HFFc6 (cell line): Measurements from ENCODE around the gene EPB41L2. TPM values are rescaled to one million over a fixed set of nuclear protein-coding genes. Genes with fewer than 3 reads are reported as not detected.
"Not testable (repeated sequence)": the region's sequence is repeated elsewhere in the genome, so short reads cannot be mapped to it uniquely, and the experiment has no call there.

Source experiments
- DNase-seq: peaks from one replicate; pipeline ENCODE4 v3.0.0-alpha.2; 2018
- H3K27ac Mint-ChIP-seq: 2 replicates; pipeline ENCODE4 v1.8.0; 2020; ENCODE audit warnings: mild to moderate bottlenecking, mixed read lengths
- H3K27me3 Mint-ChIP-seq: 2 replicates; pipeline ENCODE4 v1.8.0; 2021; ENCODE audit warnings: mild to moderate bottlenecking, moderate library complexity, mixed read lengths; ENCODE audit not compliant: insufficient read depth
- H3K36me3 Mint-ChIP-seq: 2 replicates; pipeline ENCODE4 v1.8.0; 2021; ENCODE audit warnings: low read depth, mixed read lengths
- H3K4me1 Mint-ChIP-seq: 2 replicates; pipeline ENCODE4 v1.8.0; 2020; ENCODE audit warnings: low read depth, mixed read lengths
- H3K4me3 Mint-ChIP-seq: 2 replicates; pipeline ENCODE4 v1.8.0; 2020; ENCODE audit warnings: mild to moderate bottlenecking, moderate library complexity, mixed read lengths
- H3K9me3 Mint-ChIP-seq: 2 replicates; pipeline ENCODE4 v1.8.0; 2020; ENCODE audit warnings: mild to moderate bottlenecking, mixed read lengths
- total RNA-seq, 6 experiments: library from RNA; stranded (reverse); fragmentation: NEBNext Ultra II Directional; extraction: Animal tissue kit (Norgen Biotek cat#: 25700); gene quantifications; 2 replicates in 1 of 6; 3 replicates in 5 of 6; pipeline ENCODE4 v1.2.3, GENCODE V29; 2021
- TF ChIP-seq, protein P1 (sequence below): fragments of 200-600 bp; sonication (generic); IDR thresholded peaks from 2 replicates; pipeline ENCODE4 v1.5.0; 2021; ENCODE audit warnings: antibody characterized with exemption, mild to moderate bottlenecking

Gene EPB41L2
- total RNA-seq, 6 experiments from 2014 or later, result 39.3 to 73.8 (median 60.7) TPM

DNA sequence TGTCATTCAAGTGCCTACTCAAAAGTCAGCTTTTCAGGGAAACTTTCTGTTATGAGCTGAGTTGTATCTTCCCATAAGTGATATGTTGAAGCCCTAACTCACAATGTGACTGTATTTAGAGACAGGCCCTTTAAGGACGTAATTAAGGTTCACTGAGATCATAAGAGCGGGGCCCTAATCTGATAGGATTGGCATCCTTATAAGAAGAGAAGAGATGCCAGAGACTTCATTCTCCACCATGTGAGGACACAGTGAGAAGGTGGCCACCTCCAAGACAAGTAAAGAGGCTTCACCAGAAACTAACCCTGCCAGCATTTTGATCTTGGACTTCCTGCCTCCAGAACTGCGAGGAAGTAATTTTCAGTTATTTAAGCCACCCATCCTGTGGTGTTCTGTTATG, 248.5 kb downstream of the EPB41L2 start:
- Mint-ChIP-seq H3K27me3 (peaks cover 3% of the 10 kb centered on the region), H3K4me3 (no peak overlapping the region), H3K27ac (no peak overlapping the region), H3K36me3 (no peaks in the 10 kb centered on the region), H3K9me3 (no peaks in the 10 kb centered on the region), H3K4me1 (peaks cover 12% of the 10 kb centered on the region)
- TF ChIP-seq, protein P1, sequence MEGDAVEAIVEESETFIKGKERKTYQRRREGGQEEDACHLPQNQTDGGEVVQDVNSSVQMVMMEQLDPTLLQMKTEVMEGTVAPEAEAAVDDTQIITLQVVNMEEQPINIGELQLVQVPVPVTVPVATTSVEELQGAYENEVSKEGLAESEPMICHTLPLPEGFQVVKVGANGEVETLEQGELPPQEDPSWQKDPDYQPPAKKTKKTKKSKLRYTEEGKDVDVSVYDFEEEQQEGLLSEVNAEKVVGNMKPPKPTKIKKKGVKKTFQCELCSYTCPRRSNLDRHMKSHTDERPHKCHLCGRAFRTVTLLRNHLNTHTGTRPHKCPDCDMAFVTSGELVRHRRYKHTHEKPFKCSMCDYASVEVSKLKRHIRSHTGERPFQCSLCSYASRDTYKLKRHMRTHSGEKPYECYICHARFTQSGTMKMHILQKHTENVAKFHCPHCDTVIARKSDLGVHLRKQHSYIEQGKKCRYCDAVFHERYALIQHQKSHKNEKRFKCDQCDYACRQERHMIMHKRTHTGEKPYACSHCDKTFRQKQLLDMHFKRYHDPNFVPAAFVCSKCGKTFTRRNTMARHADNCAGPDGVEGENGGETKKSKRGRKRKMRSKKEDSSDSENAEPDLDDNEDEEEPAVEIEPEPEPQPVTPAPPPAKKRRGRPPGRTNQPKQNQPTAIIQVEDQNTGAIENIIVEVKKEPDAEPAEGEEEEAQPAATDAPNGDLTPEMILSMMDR, result no peak
- no peak for DNase-seq

DNA sequence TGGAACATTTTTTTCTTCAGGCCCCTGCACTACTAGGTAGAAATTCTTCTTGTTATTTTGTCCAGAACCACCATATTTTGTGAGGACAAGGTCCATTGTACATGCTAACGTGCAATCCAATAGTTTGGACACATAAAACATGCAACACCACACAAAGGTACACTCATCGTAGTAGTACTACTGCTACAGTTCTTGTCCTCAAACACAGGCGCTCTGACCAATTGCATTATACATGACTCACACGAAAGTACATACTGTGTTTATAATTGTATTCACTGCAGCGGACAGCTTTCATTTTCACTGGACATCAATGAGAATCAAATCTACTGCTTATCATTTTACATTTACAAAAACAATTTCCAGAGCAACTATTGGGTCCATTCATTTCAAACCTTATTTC, 251.1 kb downstream of the EPB41L2 start:
- no peak overlapping the region for H3K27ac Mint-ChIP-seq
- DNase-seq, result no peak
- no peaks in the 10 kb centered on the region; the same call in 1 of the 2 replicates for H3K27me3 Mint-ChIP-seq
- peaks cover 13% of the 10 kb centered on the region for H3K4me1 Mint-ChIP-seq
- TF ChIP-seq, protein P1, result no peak
- no peaks in the 10 kb centered on the region for H3K9me3 Mint-ChIP-seq
- H3K36me3 Mint-ChIP-seq, result no peaks in the 10 kb centered on the region
- no peak overlapping the region for H3K4me3 Mint-ChIP-seq

GRCh38 chr6:130810307-130811030, 252.6 kb downstream of the EPB41L2 start:
- Mint-ChIP-seq H3K36me3 (no peaks in the 10 kb centered on the region), H3K27ac (no peak overlapping the region), H3K27me3 (no peaks in the 10 kb centered on the region; the same call in 1 of the 2 replicates), H3K4me3 (peak overlapping the region; percentile 15; the same call in 1 of the 2 replicates), H3K9me3 (no peaks in the 10 kb centered on the region), H3K4me1 (peaks cover 13% of the 10 kb centered on the region)
- peak; percentile 7 for DNase-seq
- TF ChIP-seq, protein P1, result no peak

GRCh38 chr6:130801368-130801767, 261.7 kb downstream of the EPB41L2 start:
- not testable (repeated sequence) for H3K4me3 Mint-ChIP-seq, H3K4me1 Mint-ChIP-seq, H3K27ac Mint-ChIP-seq, H3K36me3 Mint-ChIP-seq, H3K27me3 Mint-ChIP-seq, DNase-seq
- H3K9me3 Mint-ChIP-seq, result peaks cover 17% of the 10 kb centered on the region; the same call in 1 of the 2 replicates

GRCh38 chr6:130797061-130797460, 266.0 kb downstream of the EPB41L2 start:
- TF ChIP-seq, protein P1, result no peak
- peaks cover 13% of the 10 kb centered on the region for H3K4me1 Mint-ChIP-seq
- H3K4me3 Mint-ChIP-seq, result no peak overlapping the region
- DNase-seq, result no peak
- H3K36me3 Mint-ChIP-seq, result peaks cover 9% of the 10 kb centered on the region
- peaks cover 17% of the 10 kb centered on the region; the same call in 1 of the 2 replicates for H3K9me3 Mint-ChIP-seq
- H3K27ac Mint-ChIP-seq, result no peak overlapping the region
- peaks cover 4% of the 10 kb centered on the region for H3K27me3 Mint-ChIP-seq

GRCh38 chr6:130796313-130796905, 266.6 kb downstream of the EPB41L2 start:
- peaks cover 9% of the 10 kb centered on the region for H3K36me3 Mint-ChIP-seq
- peaks cover 17% of the 10 kb centered on the region; the same call in 1 of the 2 replicates for H3K9me3 Mint-ChIP-seq
- H3K4me3 Mint-ChIP-seq, result no peak overlapping the region
- peaks cover 4% of the 10 kb centered on the region for H3K27me3 Mint-ChIP-seq
- TF ChIP-seq, protein P1, result no peak
- H3K27ac Mint-ChIP-seq, result no peak overlapping the region
- DNase-seq, result peak; percentile 66
- peaks cover 13% of the 10 kb centered on the region for H3K4me1 Mint-ChIP-seq
